Thyroid gland (tissue), 4 donors: ENCODE data around the gene TMEM175. TPM values are rescaled to one million over a fixed set of nuclear protein-coding genes. Genes with fewer than 3 reads are reported as not detected.

ENCODE experiments used
- DNase-seq, 2 donors: peaks; one replicate each; pipeline ENCODE4 v3.0.0-alpha.2; 2019
- H3K27ac ChIP-seq, 3 donors: fragments of 200-600 bp; sonication (generic); 1 replicate in 2 of 3; 2 replicates in 1 of 3; pipeline ENCODE4 v1.5.1; 2016 to 2019; ENCODE audit warnings: mild to moderate bottlenecking in 1 of 3, moderate library complexity in 1 of 3
- H3K27me3 ChIP-seq: fragments of 200-600 bp; sonication (generic); one replicate; pipeline ENCODE4 v1.5.1; 2019
- H3K36me3 ChIP-seq, 2 donors: fragments of 200-600 bp; sonication (generic); one replicate each; pipeline ENCODE4 v1.5.1; 2016 to 2019
- H3K4me1 ChIP-seq, 2 donors: fragments of 200-600 bp; sonication (generic); one replicate each; pipeline ENCODE4 v1.5.1; 2017 to 2019
- H3K4me3 ChIP-seq, 3 donors: fragments of 200-600 bp; sonication (generic); replicated peaks in 1 of 3; 1 replicate in 2 of 3; 2 replicates in 1 of 3; pipeline ENCODE4 v1.5.1; 2016; ENCODE audit warnings: mild to moderate bottlenecking in 1 of 3
- H3K9me3 ChIP-seq: fragments of 200-600 bp; sonication (generic); one replicate; pipeline ENCODE4 v1.5.1; 2017
- POLR2A ChIP-seq, 2 donors: fragments of 450-650 bp; IDR thresholded peaks; one replicate each; pipeline ENCODE4 v1.6.1; 2017; ENCODE audit warnings: antibody characterized with exemption in 2 of 2, mild to moderate bottlenecking in 2 of 2, moderate library complexity in 1 of 2
- WGBS, 2 donors: methylation state at CpG; one replicate each; pipeline ENCODE4 v1.1.5; 2017; 5-methylcytosine and 5-hydroxymethylcytosine counted together
- intact Hi-C: fragments of 100-400 bp; cut with DNase I; formaldehyde crosslinking; loops from one replicate; pipeline ENCODE4 v1.15.1; 2023
- total RNA-seq, 4 donors: library from RNA; depleted of rRNA; stranded (reverse); fragments of >200 nt; gene quantifications; one replicate each; pipeline ENCODE4 v1.2.3, GENCODE V29; 2016
- TF ChIP-seq, protein P1 (sequence below), 6 experiments: fragments of 200-600 bp in 3 of 6; fragments of 450-650 bp in 3 of 6; sonication (generic) in 3 of 6; IDR thresholded peaks; one replicate each; pipeline ENCODE4 v1.5.1; 2016 to 2019; ENCODE audit warnings: antibody characterized with exemption in 6 of 6, mild to moderate bottlenecking in 2 of 6, inconsistent platforms in 1 of 6, moderate library complexity in 1 of 6

The TMEM175 gene
- total RNA-seq, 4 donors from 2014 or later, result 33.6 to 63.9 (median 40.4) TPM

- 88 to 93% methylated on average over 13 to 19 of the region's 23 CpGs for WGBS, 2 donors
- H3K27ac ChIP-seq, result no peak overlapping the region
Observed at GRCh38 chr4:995311-996026, 63.2 kb downstream of the TMEM175 start.

GRCh38 chr4:996030-996996, 64.1 kb downstream of the TMEM175 start:
- Histone ChIP-seq H3K4me3 (no peak overlapping the region), H3K4me1 (peaks cover 4 to 17% of the 10 kb centered on the region in 2 donors), H3K36me3 (no peaks in the 10 kb centered on the region), H3K9me3 (no peaks in the 10 kb centered on the region), H3K27me3 (no peaks in the 10 kb centered on the region), H3K27ac (no peak overlapping the region)
- TF ChIP-seq, protein P1, sequence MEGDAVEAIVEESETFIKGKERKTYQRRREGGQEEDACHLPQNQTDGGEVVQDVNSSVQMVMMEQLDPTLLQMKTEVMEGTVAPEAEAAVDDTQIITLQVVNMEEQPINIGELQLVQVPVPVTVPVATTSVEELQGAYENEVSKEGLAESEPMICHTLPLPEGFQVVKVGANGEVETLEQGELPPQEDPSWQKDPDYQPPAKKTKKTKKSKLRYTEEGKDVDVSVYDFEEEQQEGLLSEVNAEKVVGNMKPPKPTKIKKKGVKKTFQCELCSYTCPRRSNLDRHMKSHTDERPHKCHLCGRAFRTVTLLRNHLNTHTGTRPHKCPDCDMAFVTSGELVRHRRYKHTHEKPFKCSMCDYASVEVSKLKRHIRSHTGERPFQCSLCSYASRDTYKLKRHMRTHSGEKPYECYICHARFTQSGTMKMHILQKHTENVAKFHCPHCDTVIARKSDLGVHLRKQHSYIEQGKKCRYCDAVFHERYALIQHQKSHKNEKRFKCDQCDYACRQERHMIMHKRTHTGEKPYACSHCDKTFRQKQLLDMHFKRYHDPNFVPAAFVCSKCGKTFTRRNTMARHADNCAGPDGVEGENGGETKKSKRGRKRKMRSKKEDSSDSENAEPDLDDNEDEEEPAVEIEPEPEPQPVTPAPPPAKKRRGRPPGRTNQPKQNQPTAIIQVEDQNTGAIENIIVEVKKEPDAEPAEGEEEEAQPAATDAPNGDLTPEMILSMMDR (IDR thresholded peaks at IDR 0.05), result no peak
- no peak for TF ChIP-seq POLR2A (IDR thresholded peaks at IDR 0.05)
- WGBS, 2 donors, result 69 to 77% methylated on average over 13 to 14 of the region's 15 CpGs
- intact Hi-C loops, result no loop called here
- DNase-seq, result no peak

More at GRCh38 chr4:995311-996026, 63.2 kb downstream of the TMEM175 start:
- Histone ChIP-seq H3K4me3 (no peak overlapping the region), H3K4me1 (peaks cover 4 to 17% of the 10 kb centered on the region in 2 donors), H3K27me3 (no peaks in the 10 kb centered on the region), H3K9me3 (no peaks in the 10 kb centered on the region), H3K36me3 (no peaks in the 10 kb centered on the region)
- DNase-seq, result no peak
- intact Hi-C loops, result no loop called here
- TF ChIP-seq POLR2A (IDR thresholded peaks at IDR 0.05), result no peak
- TF ChIP-seq, protein P1 (IDR thresholded peaks at IDR 0.05), result no peak

DNA sequence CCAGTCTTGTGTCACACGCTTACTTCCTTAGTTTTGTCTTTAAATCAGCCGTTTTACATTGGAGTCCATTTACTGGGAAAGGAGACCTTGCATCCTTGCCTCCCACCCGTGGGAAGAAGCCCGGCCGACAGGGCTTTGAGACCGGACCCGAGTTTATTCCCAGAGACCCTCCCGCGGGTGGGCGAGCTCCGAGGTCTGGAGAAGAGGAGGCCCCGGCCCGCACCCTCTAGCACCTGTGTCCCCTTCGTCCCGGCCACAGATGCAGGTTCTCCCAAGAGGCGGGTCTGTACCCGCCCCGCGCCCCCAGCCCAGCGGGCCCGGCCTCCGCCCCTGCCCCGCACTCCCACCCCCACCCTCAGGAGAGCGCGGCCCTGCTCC, 64.7 kb downstream of the TMEM175 start:
- intact Hi-C loops, result no loop called here
- DNase-seq, result no peak
- Histone ChIP-seq H3K36me3 (no peaks in the 10 kb centered on the region), H3K4me3 (peak overlapping the region in 1 of 3 donors; percentile 26), H3K9me3 (no peaks in the 10 kb centered on the region), H3K27me3 (peaks cover 5% of the 10 kb centered on the region), H3K4me1 (peaks cover 4 to 20% of the 10 kb centered on the region in 2 donors), H3K27ac (no peak overlapping the region)
- TF ChIP-seq, protein P1 (IDR thresholded peaks at IDR 0.05), result no peak
- no peak for TF ChIP-seq POLR2A (IDR thresholded peaks at IDR 0.05)
- WGBS, 2 donors, result 18 to 28% methylated on average over 4 to 7 of the region's 25 CpGs

GRCh38 chr4:997375-998071, 65.3 kb downstream of the TMEM175 start:
- Histone ChIP-seq H3K27ac (no peak overlapping the region), H3K4me1 (peaks cover 10 to 25% of the 10 kb centered on the region in 2 donors), H3K4me3 (peak overlapping the region in 1 of 3 donors; percentile 26), H3K9me3 (no peaks in the 10 kb centered on the region), H3K27me3 (peaks cover 9% of the 10 kb centered on the region), H3K36me3 (no peaks in the 10 kb centered on the region)
- DNase-seq, result peak in 1 of 2 donors; percentile 34
- TF ChIP-seq, protein P1 (IDR thresholded peaks at IDR 0.05), result no peak
- TF ChIP-seq POLR2A (IDR thresholded peaks at IDR 0.05), result no peak
- intact Hi-C loops, result no loop called here
- 11% methylated on average over 15 of the region's 68 CpGs; no CpG with 5 or more reads in 1 of the 2 donors for WGBS, 2 donors
